NCI-H748 (cell line): ENCODE results near the gene CDK5RAP2.

Source experiments
- DNase-seq: peaks from one replicate; lab custom pipeline; 2025; ENCODE audit not compliant: unreplicated experiment; lab: John Stamatoyannopoulos, UW

CDK5RAP2 gene

GRCh38 chr9:120439926-120440325 is 140.0 kb downstream of the CDK5RAP2 start:
- no peak for DNase-seq

- DNase-seq, result peak; percentile 61
Observed at GRCh38 chr9:120438836-120439546, 141.0 kb downstream of the CDK5RAP2 start.

- DNase-seq, result no peak
Observed at GRCh38 chr9:120438111-120438510, 141.9 kb downstream of the CDK5RAP2 start.

- DNase-seq, result no peak
Observed at GRCh38 chr9:120436983-120437475, 142.9 kb downstream of the CDK5RAP2 start.

GRCh38 chr9:120436446-120436845 is 143.5 kb downstream of the CDK5RAP2 start:
- no peak for DNase-seq

- no peak for DNase-seq
Observed at GRCh38 chr9:120435091-120435490, 144.9 kb downstream of the CDK5RAP2 start.

GRCh38 chr9:120434532-120434931 is 145.4 kb downstream of the CDK5RAP2 start:
- no peak for DNase-seq

- no peak for DNase-seq
Observed at GRCh38 chr9:120433701-120434100, 146.3 kb downstream of the CDK5RAP2 start.

GRCh38 chr9:120432600-120432999 is 147.4 kb downstream of the CDK5RAP2 start:
- peak; percentile 31 for DNase-seq

GRCh38 chr9:120431268-120431667 is 148.7 kb downstream of the CDK5RAP2 start:
- DNase-seq, result no peak

GRCh38 chr9:120424248-120424647 is 155.7 kb downstream of the CDK5RAP2 start:
- no peak for DNase-seq

GRCh38 chr9:120423812-120424211 is 156.2 kb downstream of the CDK5RAP2 start:
- no peak for DNase-seq

- no peak for DNase-seq
Observed at GRCh38 chr9:120421977-120422376, 158.0 kb downstream of the CDK5RAP2 start.

GRCh38 chr9:120418315-120418714 is 161.7 kb downstream of the CDK5RAP2 start:
- no peak for DNase-seq

- DNase-seq, result no peak
Observed at GRCh38 chr9:120416781-120417427, 163.1 kb downstream of the CDK5RAP2 start.

- peak; percentile 100 for DNase-seq
Observed at GRCh38 chr9:120413121-120414048, 166.6 kb downstream of the CDK5RAP2 start.

GRCh38 chr9:120412425-120412951 is 167.5 kb downstream of the CDK5RAP2 start:
- DNase-seq, result peak; percentile 66

GRCh38 chr9:120411862-120412424 is 168.0 kb downstream of the CDK5RAP2 start:
- DNase-seq, result no peak

GRCh38 chr9:120410925-120411501 is 169.0 kb downstream of the CDK5RAP2 start:
- DNase-seq, result no peak

GRCh38 chr9:120408680-120409258 is 171.2 kb downstream of the CDK5RAP2 start:
- no peak for DNase-seq
